Parathyroid adenoma (tissue), 2 donors: ENCODE data around the gene MLLT3.

Experiments
- H2AFZ ChIP-seq: fragments of 300-600 bp; sonication (generic); one replicate; pipeline ENCODE4 v1.7.0; 2017; ENCODE audit warnings: antibody characterized with exemption, mild to moderate bottlenecking
- H3K27ac ChIP-seq: fragments of 300-600 bp; sonication (generic); one replicate; pipeline ENCODE4 v1.7.0; 2017
- H3K27me3 ChIP-seq: fragments of 300-600 bp; sonication (generic); one replicate; pipeline ENCODE4 v1.7.0; 2017; ENCODE audit warnings: low read length; ENCODE audit not compliant: control insufficient read depth, insufficient read depth
- H3K36me3 ChIP-seq: fragments of 300-600 bp; sonication (generic); one replicate; pipeline ENCODE4 v1.7.0; 2017; ENCODE audit warnings: low read length; ENCODE audit not compliant: control insufficient read depth, insufficient read depth
- H3K4me1 ChIP-seq: fragments of 300-600 bp; sonication (generic); one replicate; pipeline ENCODE4 v1.7.0; 2017; ENCODE audit warnings: control low read depth
- H3K4me2 ChIP-seq: fragments of 300-600 bp; sonication (generic); one replicate; pipeline ENCODE4 v1.7.0; 2017; ENCODE audit warnings: low read length
- H3K4me3 ChIP-seq: fragments of 300-600 bp; sonication (generic); one replicate; pipeline ENCODE4 v1.7.0; 2017; ENCODE audit warnings: low read depth, low read length
- H3K79me2 ChIP-seq: fragments of 300-600 bp; sonication (generic); one replicate; pipeline ENCODE4 v1.7.0; 2017; ENCODE audit warnings: control low read depth
- H3K9ac ChIP-seq: fragments of 300-600 bp; sonication (generic); one replicate; pipeline ENCODE4 v1.7.0; 2017; ENCODE audit warnings: mild to moderate bottlenecking
- H3K9me3 ChIP-seq: fragments of 300-600 bp; sonication (generic); one replicate; pipeline ENCODE4 v1.7.0; 2017; ENCODE audit warnings: low read length; ENCODE audit not compliant: control insufficient read depth
- CTCF ChIP-seq: fragments of 300-600 bp; sonication (generic); IDR thresholded peaks from one replicate; pipeline ENCODE4 v1.7.0; 2017; ENCODE audit warnings: antibody characterized with exemption, mild to moderate bottlenecking
- donor health status: primary hyperparathyroidism.

Gene MLLT3

GRCh38 chr9:20506099-20506900 is 116.0 kb downstream of the MLLT3 start:
- Histone ChIP-seq H3K4me1 (no peaks in the 10 kb centered on the region), H3K9me3 (no peaks in the 10 kb centered on the region), H3K36me3 (no peaks in the 10 kb centered on the region), H3K4me3 (no peak overlapping the region), H2AFZ (no peak overlapping the region), H3K79me2 (peaks cover 4% of the 10 kb centered on the region), H3K9ac (no peak overlapping the region), H3K27me3 (no peaks in the 10 kb centered on the region), H3K27ac (no peak overlapping the region), H3K4me2 (no peak overlapping the region)
- no peak for TF ChIP-seq CTCF

- Histone ChIP-seq H3K79me2 (peaks cover 4% of the 10 kb centered on the region), H3K9ac (no peak overlapping the region), H3K27me3 (no peaks in the 10 kb centered on the region), H3K4me3 (no peak overlapping the region), H3K27ac (no peak overlapping the region), H2AFZ (no peak overlapping the region), H3K36me3 (no peaks in the 10 kb centered on the region), H3K4me2 (no peak overlapping the region), H3K9me3 (no peaks in the 10 kb centered on the region), H3K4me1 (no peaks in the 10 kb centered on the region)
- no peak for TF ChIP-seq CTCF
These were observed 116.7 kb downstream of the MLLT3 start for GRCh38 chr9:20505574-20505973.

GRCh38 chr9:20504930-20505329 is 117.4 kb downstream of the MLLT3 start:
- no peaks in the 10 kb centered on the region for H3K27me3 ChIP-seq
- no peak overlapping the region for H3K4me3 ChIP-seq
- H3K79me2 ChIP-seq = peaks cover 4% of the 10 kb centered on the region
- no peaks in the 10 kb centered on the region for H3K36me3 ChIP-seq
- no peaks in the 10 kb centered on the region for H3K9me3 ChIP-seq
- H2AFZ ChIP-seq = no peak overlapping the region
- H3K4me2 ChIP-seq = no peak overlapping the region
- H3K27ac ChIP-seq = no peak overlapping the region
- H3K4me1 ChIP-seq = no peaks in the 10 kb centered on the region
- no peak overlapping the region for H3K9ac ChIP-seq
- no peak for TF ChIP-seq CTCF

- Histone ChIP-seq H3K4me2 (no peak overlapping the region), H2AFZ (no peak overlapping the region), H3K9me3 (no peaks in the 10 kb centered on the region), H3K4me3 (no peak overlapping the region), H3K36me3 (no peaks in the 10 kb centered on the region), H3K9ac (no peak overlapping the region), H3K4me1 (no peaks in the 10 kb centered on the region), H3K27me3 (no peaks in the 10 kb centered on the region), H3K79me2 (peaks cover 4% of the 10 kb centered on the region), H3K27ac (no peak overlapping the region)
- TF ChIP-seq CTCF = no peak
These were observed 122.2 kb downstream of the MLLT3 start for GRCh38 chr9:20500101-20500500.

GRCh38 chr9:20499013-20499412 is 123.3 kb downstream of the MLLT3 start:
- H3K36me3 ChIP-seq = no peaks in the 10 kb centered on the region
- no peaks in the 10 kb centered on the region for H3K27me3 ChIP-seq
- no peaks in the 10 kb centered on the region for H3K4me1 ChIP-seq
- no peak overlapping the region for H3K9ac ChIP-seq
- no peak overlapping the region for H3K27ac ChIP-seq
- H3K9me3 ChIP-seq = no peaks in the 10 kb centered on the region
- TF ChIP-seq CTCF = no peak
- no peak overlapping the region for H3K4me2 ChIP-seq
- H3K4me3 ChIP-seq = no peak overlapping the region
- peaks cover 4% of the 10 kb centered on the region for H3K79me2 ChIP-seq
- no peak overlapping the region for H2AFZ ChIP-seq
